HL-60 (cell line): Measurements from ENCODE around the gene ATIC.

ENCODE experiments used
- POLR2AphosphoS5 ChIP-seq: IDR thresholded peaks from 2 replicates; pipeline ENCODE4 v1.6.1; 2012; ENCODE audit warnings: low read depth
- TF ChIP-seq, protein P1 (sequence below): IDR thresholded peaks from one replicate; pipeline ENCODE4 v1.5.1; 2011; ENCODE audit warnings: low read length, control low read depth, inconsistent platforms; ENCODE audit not compliant: insufficient read depth

DNA sequence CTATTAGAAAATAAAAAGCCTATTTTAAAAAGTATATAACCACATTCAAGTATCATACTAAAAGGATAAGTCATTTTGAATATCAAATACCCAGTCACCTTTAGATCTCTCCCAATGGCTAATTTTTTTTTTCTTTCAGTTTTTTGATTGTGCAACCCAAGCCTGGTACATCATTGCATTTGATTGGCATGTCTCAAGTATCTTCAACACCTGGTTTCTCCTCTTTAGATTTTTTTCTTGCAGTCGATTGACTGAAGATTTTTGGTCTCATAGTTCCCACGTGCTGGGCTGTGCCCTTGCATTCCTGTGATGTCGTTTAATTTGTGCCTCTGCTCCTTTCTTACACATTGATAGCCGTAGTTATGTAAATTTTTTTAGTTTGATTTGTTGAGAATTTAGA, 40.7 kb downstream of the ATIC start:
- no peak for TF ChIP-seq POLR2AphosphoS5
- TF ChIP-seq, protein P1, sequence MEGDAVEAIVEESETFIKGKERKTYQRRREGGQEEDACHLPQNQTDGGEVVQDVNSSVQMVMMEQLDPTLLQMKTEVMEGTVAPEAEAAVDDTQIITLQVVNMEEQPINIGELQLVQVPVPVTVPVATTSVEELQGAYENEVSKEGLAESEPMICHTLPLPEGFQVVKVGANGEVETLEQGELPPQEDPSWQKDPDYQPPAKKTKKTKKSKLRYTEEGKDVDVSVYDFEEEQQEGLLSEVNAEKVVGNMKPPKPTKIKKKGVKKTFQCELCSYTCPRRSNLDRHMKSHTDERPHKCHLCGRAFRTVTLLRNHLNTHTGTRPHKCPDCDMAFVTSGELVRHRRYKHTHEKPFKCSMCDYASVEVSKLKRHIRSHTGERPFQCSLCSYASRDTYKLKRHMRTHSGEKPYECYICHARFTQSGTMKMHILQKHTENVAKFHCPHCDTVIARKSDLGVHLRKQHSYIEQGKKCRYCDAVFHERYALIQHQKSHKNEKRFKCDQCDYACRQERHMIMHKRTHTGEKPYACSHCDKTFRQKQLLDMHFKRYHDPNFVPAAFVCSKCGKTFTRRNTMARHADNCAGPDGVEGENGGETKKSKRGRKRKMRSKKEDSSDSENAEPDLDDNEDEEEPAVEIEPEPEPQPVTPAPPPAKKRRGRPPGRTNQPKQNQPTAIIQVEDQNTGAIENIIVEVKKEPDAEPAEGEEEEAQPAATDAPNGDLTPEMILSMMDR: no peak
